ENCODE results near the gene CFAP46.

The CFAP46 gene

GRCh38 chr10:132979491-132980425 is 37.4 kb upstream of the CFAP46 start:
- no peak overlapping the region for H3K4me3 ChIP-seq (replicated peaks; ENCODE audit: low read depth, low read length)
- TF ChIP-seq CTCF (IDR thresholded peaks at IDR 0.05; ENCODE audit: low read length, missing control alignments): no peak
- no peak for DNase-seq (ENCODE audit: low read depth)

- no peak for TF ChIP-seq CTCF (IDR thresholded peaks at IDR 0.05; ENCODE audit: low read length, missing control alignments)
- no peak overlapping the region for H3K4me3 ChIP-seq (replicated peaks; ENCODE audit: low read depth, low read length)
- no peak for DNase-seq (ENCODE audit: low read depth)
Observed at GRCh38 chr10:132978542-132978941, 36.2 kb upstream of the CFAP46 start.

- H3K4me3 ChIP-seq (replicated peaks; ENCODE audit: low read depth, low read length): no peak overlapping the region
- TF ChIP-seq CTCF (IDR thresholded peaks at IDR 0.05; ENCODE audit: low read length, missing control alignments): no peak
- no peak for DNase-seq (ENCODE audit: low read depth)
Observed at GRCh38 chr10:132977807-132978206, 35.4 kb upstream of the CFAP46 start.

- no peak for DNase-seq (ENCODE audit: low read depth)
- H3K4me3 ChIP-seq (replicated peaks; ENCODE audit: low read depth, low read length): no peak overlapping the region
- TF ChIP-seq CTCF (IDR thresholded peaks at IDR 0.05; ENCODE audit: low read length, missing control alignments): no peak
Observed at GRCh38 chr10:132977076-132977475, 34.7 kb upstream of the CFAP46 start.

- no peak overlapping the region for H3K4me3 ChIP-seq (replicated peaks; ENCODE audit: low read depth, low read length)
- DNase-seq (ENCODE audit: low read depth): no peak
- no peak for TF ChIP-seq CTCF (IDR thresholded peaks at IDR 0.05; ENCODE audit: low read length, missing control alignments)
Observed at GRCh38 chr10:132975831-132976682, 33.7 kb upstream of the CFAP46 start.

GRCh38 chr10:132974886-132975830 is 32.8 kb upstream of the CFAP46 start:
- no peak for TF ChIP-seq CTCF (IDR thresholded peaks at IDR 0.05; ENCODE audit: low read length, missing control alignments)
- DNase-seq (ENCODE audit: low read depth): peak; percentile 74
- no peak overlapping the region for H3K4me3 ChIP-seq (replicated peaks; ENCODE audit: low read depth, low read length)

Measured in fibroblast of pulmonary artery (primary cell).